Activated CD8-positive, alpha-beta memory T cell treated with anti-CD3 and anti-CD28 coated beads for 48 hours (primary cell): ENCODE measurements around the gene DNAJC18.
"Not testable (repeated sequence)": the region's sequence is repeated elsewhere in the genome, so short reads cannot be mapped to it uniquely, and the experiment has no call there.

Experiments
- DNase-seq, 3 experiments: peaks; one replicate each; pipeline ENCODE4 v3.0.0-alpha.2; 2020; ENCODE audit warnings: low read depth in 2 of 3, low spot score in 2 of 3

DNAJC18 gene

DNA sequence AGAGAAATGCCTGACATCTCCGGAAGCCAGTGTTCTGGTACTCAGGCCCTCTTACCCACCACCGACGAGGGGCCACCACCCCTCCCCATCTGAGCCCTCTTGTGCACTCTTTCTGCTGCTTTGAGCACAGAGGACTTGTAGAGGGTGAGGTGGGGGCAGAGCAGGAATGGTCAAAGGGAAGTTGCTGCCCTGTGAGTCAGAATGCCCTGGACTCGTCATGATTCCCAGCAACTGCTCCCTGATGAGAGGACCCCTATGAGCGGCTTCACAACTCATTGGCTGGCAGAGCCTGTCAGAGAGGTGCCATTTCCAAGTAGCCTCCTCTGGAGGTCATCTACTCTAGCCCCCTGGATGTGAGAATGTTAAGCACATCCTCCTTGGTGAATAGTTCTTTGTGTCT lies 22.4 kb upstream of the DNAJC18 start:
- no peak for DNase-seq

DNA sequence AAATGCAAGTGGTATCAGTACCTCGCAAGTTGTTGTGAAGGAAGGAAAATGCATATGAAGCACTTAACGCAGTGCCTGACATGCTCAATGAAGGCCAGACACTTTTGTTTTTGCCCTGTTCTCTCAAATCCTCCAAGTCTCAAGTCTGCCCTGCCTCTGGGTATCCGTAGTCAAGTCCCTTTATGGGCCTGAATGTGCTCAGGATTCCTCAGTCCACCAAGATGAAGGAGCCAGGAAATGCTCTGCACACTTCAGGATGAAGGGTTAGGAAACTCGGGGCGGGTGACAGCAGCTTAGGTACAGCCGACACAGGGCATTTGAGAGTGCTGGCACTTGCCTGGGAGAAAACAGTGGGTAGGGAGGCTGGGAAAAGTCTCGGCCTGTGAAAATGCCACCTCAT lies 21.9 kb upstream of the DNAJC18 start:
- DNase-seq: no peak

- no peak for DNase-seq
Observed at GRCh38 chr5:139460455-139460854, 21.1 kb upstream of the DNAJC18 start.

DNA sequence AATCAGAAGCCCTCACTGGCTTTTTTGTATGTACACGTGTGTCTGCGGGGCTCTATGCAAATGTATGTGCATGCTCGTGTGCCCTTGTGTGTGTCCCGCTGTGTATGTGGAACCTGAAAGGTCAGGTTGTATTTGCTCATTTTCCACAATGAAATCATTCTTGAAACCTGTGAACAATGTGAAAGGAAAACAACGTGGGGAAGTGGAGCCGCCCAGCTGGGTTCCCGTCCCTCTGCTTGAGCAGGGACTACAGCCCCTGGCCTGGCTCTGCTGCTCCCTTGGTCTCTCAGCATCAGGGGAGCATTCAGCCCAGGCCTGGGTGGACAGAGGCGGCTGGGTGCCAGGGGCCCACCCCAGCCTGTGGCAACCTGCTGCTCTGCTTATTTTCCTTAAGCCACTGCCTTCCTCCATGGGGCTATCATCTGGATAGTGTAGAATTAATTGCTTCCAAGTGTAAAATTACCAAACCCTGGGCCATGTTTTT lies 20.2 kb upstream of the DNAJC18 start:
- no peak for DNase-seq

- no peak for DNase-seq
Observed at GRCh38 chr5:139458580-139459407, 19.5 kb upstream of the DNAJC18 start.

DNA sequence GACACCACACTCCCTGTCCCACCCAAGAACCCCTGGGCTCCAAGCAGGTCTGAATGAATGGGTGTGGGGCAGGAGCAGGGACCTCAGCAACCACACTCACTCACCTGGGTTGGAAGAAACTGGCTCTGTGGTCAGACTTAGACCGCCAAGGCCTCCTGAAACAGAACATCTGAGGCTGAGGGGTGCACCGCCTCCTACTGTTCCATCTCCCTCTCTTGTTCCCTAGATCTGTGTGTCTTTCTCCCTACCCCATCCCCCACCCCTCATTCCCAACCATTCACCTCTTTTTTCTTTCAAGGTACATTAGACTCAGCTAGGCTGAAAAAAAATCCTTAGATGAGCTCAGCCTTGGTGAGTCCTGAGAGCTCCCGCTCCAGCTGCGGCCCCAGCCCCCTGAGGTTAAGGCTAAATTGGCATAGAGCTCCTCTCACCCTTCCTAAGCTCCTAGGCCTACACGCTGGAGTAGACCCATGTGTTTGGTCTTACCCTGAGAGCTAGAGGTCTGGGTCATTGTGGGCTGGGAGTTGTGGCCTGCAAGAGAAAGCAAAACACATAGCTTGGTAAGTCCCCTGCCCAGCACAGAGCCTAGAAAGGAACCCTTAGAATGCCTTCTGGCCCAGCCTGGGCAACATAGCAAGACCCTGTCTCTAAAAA lies 18.5 kb upstream of the DNAJC18 start:
- DNase-seq: no peak

DNA sequence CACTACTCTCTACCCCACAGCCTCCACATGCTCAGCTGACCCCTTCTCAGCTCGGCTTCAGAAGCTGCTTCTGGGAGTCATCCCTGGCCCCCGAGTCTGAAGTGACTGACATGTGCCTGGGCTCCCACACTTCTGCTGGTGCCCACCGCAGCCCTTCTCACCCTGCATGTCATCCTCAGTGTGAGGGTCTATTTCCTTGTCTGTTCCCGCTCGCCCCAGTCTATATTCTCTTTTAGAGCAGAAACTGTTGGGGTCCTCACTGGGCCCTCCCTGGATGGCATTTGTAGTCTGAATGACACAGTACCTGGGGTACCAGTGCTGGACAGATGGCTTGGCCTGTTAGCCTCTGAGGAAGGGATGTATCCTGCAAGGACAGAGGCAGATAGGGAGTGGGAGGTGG lies 17.9 kb upstream of the DNAJC18 start:
- no peak for DNase-seq

DNA sequence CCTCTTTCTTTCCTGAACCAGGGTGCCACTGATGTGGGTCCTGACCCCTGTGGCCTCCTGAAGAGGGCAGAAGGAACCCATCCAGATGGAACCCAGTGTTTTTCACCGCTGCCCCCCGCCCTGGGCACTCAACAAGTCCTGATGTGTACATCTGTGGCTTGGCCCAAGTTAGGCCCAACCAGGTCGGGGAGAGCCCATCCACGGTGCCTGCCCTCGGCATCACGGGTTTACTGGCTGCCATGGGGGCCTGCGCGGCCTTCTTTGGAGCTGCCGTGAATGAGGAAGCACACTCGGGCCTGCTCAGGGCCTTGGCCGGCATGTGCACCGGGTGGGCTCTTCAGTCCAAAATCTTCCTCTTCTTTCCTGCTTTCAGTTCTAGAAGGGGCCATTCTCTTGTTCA lies 17.5 kb upstream of the DNAJC18 start:
- DNase-seq: no peak

GRCh38 chr5:139454568-139455290 lies 15.4 kb upstream of the DNAJC18 start:
- DNase-seq: no peak

GRCh38 chr5:139453683-139454567 lies 14.6 kb upstream of the DNAJC18 start:
- DNase-seq: no peak

DNA sequence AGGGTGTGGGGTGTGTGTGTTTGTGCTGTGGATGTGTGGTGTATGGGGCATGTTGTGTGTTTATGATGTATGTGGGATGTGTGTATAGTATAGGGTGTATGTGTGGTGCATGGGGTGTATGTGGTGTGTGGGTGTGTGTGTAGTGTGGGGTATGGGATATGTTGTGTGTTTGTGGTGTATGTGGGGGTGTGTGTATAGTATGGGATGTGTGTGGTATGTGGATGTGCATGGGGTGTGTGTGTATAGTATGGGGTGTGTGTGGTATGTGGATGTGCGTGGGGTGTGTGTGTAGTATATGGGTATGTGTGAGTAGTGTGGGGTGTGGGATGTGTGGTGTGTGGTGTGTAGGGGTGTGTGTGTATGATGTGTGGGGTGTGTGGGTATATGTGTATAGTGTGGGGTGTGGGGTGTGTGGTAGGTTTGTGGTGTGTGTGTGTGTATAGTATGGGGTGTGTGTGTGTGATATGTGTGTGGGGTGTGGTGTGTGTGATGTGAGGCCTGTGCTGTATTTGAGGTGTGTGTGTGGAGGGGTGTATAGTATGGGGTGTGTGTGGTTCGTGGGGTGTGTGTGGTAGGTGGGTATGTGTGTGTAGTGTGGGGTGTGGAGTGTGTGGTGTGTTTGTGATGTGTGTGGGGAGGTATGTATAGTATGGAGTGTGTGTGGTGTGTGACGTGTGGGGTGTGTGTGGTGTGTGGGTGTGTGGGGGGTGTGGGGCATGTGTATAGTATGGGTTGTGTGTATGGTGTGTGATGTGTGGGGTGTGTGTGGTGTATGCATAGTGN lies 12.7 kb upstream of the DNAJC18 start:
- DNase-seq: no peak

DNA sequence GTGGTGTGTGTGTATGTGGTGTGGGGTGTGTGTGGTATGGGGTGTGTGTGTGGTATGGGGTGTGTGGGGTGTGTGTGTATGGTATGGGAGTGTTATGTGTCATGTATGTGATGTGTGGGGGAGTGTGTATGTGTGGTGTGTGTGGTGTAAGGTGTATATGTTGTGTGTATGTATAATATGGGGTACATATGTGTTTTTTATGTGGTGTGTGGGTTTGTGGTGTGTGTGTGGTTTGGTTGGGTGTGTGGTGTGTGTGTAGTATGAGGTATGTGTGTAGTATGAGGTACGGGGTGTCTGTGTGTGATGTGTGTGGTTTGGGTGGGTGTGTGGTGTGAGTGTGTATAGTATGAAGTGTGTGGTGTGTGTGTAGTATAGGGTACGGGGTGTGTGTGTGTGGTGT lies 11.9 kb upstream of the DNAJC18 start:
- no peak for DNase-seq

GRCh38 chr5:139446956-139447779 lies 7.8 kb upstream of the DNAJC18 start:
- DNase-seq: no peak

- no peak for DNase-seq
Observed at GRCh38 chr5:139445325-139446170, 6.2 kb upstream of the DNAJC18 start.

- no peak for DNase-seq
Observed at GRCh38 chr5:139443831-139444453, 4.6 kb upstream of the DNAJC18 start.

DNA sequence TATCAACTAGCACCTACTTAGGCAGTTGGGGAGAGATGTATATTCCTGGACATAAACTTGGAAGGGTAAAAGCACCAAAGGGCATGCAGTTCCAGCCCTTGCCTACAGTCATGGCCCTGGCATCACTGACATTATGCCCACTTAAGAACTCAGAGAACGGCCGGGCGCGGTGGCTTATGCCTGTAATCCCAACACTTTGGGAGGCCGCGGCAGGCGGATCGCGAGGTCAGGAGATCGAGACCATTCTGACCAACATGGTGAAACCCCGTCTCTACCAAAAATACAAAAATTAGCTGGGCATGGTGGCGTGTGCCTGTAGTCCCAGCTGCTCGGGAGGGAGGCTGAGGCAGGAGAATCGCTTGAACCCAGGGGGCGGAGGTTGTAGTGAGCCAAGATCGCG lies 1.1 kb upstream of the DNAJC18 start:
- not testable (repeated sequence) for DNase-seq

GRCh38 chr5:139438707-139439012 lies 665 bp downstream of the DNAJC18 start:
- no peak for DNase-seq

DNA sequence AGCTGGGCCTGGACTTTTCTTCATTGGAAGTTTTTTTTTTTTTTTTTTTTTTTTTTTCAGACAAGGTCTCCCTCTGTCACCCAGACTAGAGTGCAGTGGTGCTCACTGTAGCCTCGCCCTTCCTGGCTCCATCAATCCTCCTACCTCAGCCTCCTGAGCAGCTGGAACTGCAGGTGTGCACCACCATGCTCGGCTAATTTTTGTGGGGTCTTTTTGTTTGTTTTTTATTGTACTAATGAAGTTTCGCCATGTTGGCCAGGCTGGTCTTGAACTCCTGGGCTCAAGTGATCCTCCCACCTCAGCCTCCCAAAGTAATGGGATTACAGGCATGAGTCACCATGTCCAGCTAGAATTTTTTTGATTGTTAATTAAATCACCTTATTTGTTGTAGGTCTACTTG lies 3.6 kb downstream of the DNAJC18 start:
- DNase-seq: no peak
